NCI-H2227 (cell line): ENCODE results near the gene GPATCH2.
A peak's percentile ranks its signal among the peaks of the same experiment; 100 is the strongest.
"Not testable (repeated sequence)": the region's sequence is repeated elsewhere in the genome, so short reads cannot be mapped to it uniquely, and the experiment has no call there.

Source experiments
- DNase-seq: peaks from one replicate; lab custom pipeline; 2025; ENCODE audit not compliant: unreplicated experiment; lab: John Stamatoyannopoulos, UW

Gene GPATCH2

DNA sequence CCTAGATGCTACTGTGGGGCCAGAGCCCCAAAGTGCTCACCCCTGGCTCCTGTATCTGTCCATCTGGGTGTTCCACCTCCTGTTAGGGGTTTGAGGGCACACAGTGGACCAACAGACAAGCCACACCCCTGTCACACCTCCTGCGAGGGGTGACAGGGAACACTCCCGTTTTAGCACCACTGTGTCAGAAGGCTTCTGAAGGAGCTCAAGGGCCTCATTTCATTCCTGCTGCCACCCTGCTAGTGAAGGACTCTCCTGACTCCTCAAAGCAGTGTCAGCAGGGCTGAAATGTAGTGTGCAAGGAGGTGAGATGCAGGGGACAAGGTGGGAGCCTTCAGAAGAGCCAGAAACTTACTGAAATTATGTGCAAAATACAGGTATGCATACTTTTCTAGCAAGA lies 174.6 kb downstream of the GPATCH2 start:
- DNase-seq: no peak

DNA sequence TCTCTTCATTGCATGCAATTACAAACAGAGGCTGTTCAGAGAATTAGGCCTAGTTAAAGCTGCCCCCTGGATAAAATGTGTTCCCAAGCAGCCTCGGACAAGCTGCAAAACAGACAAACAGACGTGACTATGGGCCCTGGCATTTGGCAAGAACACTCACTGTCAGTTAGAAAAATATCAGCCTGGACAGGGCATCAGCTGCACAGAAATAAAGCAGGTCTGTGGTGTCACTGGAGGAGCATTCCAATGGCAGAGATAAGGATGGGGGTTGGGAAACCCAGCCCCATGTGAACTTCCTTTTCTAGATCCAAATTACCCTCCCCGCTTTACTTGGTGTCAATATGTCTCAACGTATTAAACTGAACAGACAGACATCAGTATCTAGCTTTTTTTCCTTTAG lies 177.1 kb downstream of the GPATCH2 start:
- DNase-seq: no peak

DNA sequence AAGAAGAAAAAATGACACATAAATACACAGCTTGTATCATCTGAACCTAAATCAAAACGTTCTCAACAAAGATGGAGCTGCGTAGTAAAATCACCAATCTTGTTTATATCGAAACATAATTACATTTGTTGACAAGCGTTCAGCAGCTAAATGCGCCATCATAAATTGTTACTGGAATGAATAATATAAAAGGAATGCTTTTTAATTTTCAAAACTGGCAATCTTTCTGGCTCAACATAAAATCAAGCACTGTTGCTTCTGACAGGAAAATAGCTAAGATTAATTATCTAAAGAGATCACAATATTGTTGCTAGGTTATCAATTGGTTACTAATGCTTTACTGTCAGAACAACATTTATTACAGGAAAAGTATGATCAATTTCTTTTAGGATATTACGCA lies 181.5 kb downstream of the GPATCH2 start:
- DNase-seq: no peak

DNA sequence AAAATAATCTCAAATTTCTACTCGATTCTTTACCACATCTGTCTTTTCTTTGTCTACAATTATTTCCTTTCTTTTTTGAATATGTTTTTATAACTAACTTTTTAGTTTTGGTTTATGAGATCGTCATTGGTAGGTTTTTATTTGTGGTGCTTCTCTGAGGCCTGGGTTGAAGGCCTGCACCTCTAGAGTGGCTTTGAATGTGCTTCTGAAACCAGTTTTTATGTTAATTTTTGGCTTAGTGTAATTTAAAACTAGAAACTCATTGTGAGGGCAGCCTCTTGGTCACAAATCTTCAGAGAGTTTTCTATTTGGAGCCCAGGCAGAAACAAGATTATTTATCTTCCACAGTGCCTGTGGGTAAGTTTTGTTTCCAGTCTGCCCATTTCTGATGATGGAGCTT lies 187.0 kb downstream of the GPATCH2 start:
- DNase-seq: no peak

DNA sequence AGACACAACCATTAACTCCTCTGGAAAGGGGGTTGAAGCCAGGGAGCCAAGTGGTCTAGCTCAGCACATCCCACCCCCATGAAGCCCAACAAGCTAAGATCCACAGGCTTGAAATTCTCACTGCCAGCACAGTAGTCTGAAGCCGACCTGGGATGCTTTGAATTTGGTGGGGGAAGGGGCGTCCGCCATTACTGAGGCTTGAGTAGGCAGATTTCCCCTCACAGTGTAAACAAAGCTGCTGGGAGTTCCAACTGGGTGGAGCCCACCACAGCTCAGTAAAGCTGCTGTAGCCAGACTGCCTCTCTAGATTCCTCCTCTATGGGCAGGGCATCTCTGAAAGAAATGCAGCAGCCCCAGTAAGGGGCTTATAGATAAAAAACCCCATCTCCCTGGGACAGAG lies 193.5 kb downstream of the GPATCH2 start:
- DNase-seq: no peak

DNA sequence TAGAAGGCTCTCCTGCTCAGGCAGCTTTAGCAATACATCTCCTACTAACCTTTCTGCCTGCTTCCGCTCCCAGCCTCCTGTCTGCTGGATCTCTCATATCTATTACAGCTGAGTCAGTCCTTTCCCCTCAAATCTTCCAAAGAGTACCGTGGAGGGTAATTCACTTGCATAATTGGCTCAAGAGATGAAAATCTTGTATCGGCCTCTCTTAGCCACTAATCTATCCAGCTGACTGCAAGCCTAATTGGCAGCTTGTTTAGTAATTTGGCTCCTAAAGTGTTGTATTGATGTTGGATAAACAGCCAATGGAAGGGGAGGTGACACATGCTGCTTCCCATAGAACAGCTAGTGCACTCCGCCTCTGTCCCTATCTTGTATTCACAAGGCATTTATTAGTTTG lies 195.7 kb downstream of the GPATCH2 start:
- peak; percentile 52 for DNase-seq

DNA sequence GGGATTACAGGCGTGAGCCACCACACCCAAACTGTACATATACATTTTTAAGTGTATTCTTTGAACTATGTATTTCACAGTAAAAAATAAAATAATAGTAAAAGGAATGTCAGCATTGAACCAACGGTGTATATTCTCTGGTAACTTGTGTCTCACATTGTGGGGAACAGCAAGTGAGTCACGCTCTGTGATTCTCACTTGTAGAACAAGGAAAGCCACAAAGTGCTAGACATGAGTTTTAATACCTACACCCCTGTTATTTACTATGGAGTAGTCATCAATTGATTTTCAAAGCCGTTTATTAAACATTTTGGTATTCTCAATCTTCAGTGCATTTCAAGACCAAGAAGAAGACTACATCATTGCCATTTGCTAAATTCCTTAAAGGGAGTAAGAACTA lies 197.2 kb downstream of the GPATCH2 start:
- DNase-seq: no peak

DNA sequence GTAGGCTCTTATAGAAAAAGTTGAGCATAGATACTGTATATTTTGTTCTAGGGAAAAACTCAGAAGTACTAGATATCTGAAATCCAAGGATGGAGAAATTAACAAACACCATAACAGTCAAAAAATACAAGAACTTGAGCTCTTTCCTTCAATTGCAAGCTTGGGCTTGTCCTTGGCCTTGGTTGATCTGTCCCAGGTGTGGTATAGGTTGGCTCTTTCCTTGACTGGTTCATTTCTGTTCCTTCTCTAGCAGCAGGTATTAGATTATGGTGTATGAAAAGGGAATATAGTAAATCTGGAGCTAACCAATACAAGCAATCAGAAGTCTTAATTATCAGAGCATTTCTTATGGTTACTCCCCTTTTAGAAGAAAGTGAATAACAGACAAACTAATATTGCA lies 198.6 kb downstream of the GPATCH2 start:
- DNase-seq: no peak

DNA sequence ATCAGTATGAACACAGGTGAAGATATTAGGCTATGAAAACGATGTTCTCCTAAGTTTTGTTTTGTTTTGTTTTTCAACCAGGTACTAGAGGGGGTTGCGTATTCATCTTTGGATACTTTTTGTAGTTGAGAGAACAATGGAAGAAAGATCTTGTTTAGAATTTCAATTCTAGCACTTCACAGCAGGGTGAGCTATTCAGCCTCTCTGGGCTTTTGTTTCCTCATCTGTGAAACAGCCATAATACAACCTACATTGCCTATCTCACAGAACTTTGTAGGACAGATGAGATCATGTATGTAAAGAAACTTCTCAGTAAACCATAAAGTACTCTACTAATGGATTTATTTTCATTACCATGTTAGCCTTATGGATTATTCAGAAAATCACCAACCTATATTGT lies 199.5 kb downstream of the GPATCH2 start:
- no peak for DNase-seq

DNA sequence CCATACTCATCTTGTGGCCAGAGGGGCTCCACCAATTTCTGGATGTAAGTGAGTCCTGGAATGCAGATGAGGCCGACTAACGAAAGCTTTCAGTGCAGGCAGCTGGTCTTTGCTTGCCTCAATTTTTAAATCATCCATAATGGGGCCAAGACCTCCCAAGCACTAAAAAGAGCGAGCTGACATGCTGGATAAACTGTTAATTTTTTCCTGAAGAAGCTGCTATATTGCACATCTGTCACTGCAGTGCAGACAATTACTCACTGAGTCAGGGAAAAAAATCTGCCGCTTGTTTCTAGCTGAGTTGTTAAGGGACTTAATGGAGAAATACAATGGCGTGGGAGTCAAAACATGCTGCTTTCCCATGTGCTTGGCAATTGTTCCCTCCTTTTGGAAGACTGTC lies 205.5 kb downstream of the GPATCH2 start:
- DNase-seq: peak; percentile 47

DNA sequence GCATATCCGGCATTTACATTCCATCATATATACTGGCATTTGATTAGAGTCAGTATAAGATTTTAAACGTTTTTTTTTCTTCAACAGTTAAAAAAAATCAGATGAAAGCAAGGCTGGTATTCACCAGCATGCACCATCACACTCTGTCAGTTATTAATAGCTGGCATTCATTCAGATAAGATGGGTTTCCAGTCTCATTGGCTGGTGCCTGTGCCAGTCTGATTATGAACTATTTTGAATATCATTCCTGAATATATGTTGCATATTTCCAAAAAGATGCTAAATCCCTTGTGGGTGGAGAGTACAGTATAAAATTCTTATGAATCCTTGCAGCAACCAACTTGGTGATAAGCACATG lies 211.7 kb downstream of the GPATCH2 start:
- no peak for DNase-seq

DNA sequence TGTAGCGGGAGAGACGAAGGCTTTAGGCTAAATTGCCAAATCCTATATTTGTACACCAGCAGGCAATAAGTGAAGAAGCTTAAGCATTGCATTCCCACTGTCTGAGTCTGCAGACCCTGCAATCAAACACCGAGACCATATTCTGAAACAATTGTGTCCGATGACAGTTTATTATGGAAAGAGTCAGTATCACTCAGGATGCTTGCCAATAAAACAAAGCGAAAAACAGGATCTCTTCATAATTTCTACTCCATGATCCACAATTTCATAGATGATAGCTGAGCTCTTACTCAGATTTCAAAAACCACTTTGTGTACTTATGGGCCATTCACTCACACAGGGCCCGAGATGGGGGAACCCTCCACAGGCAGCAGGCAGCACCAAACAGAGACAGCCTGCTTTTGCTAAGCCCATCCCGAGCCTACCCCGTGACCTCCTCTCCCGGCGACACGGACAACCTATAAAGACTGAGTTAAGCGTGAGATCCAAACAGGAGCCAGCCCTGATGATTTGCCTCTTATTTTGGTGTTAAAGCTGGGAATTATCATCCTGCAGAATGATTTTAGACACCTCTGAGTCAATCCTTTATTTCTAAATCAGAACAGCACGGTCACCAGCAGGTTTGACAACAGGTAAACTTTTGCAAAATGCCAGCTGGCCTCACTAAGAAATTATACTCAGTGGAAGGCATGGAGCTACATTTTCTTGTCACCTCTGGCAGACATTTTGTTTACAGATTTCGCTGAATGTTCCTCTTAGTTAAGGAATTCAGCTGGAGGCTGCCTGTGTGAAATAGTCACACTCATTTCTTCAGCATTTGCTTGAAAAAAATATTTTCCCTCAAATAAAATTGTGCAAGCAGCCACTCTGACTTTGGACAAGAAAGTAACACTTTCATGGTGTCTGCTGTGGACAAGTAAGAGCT lies 212.4 kb downstream of the GPATCH2 start:
- DNase-seq: no peak

DNA sequence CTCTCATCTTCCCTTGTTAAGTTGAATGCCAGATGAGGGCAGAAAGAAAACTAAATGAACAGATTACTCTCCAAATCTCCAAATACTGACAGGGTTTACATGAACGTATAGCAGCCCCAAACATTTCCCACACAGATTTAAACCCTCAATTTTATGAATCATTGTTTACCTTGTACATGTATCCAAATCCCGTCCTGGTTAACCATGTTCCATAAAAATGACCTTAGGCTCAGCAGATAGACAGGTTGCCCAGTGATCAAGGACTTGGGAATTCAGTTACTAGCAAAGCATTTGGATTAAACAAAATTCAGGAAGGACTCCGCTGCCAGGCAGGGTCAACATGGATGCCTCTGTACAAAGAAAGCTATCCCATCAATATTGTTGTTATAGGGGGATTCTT lies 213.5 kb downstream of the GPATCH2 start:
- no peak for DNase-seq

DNA sequence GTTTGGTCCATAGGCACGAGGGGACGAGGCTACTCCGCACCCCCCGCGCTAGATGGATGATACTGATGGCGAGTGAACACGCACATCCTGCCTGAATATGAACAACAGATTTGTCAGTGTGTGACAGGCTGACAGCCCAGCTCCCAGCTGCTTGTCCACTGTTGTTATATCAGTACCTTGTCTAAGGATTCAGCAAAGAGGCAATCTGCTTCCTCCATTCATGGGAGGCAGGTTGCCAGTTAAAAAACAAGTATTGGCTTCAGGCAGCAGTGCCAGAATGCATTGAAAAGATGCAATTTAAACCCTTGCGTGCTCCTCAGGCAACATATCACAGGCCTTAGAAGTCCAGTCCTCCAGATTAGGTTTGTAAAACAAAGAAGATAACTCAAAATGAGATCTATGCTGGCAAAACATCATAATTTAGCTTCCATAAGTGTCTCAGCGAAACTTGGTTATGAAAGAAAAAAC lies 223.3 kb downstream of the GPATCH2 start:
- peak; percentile 18 for DNase-seq

DNA sequence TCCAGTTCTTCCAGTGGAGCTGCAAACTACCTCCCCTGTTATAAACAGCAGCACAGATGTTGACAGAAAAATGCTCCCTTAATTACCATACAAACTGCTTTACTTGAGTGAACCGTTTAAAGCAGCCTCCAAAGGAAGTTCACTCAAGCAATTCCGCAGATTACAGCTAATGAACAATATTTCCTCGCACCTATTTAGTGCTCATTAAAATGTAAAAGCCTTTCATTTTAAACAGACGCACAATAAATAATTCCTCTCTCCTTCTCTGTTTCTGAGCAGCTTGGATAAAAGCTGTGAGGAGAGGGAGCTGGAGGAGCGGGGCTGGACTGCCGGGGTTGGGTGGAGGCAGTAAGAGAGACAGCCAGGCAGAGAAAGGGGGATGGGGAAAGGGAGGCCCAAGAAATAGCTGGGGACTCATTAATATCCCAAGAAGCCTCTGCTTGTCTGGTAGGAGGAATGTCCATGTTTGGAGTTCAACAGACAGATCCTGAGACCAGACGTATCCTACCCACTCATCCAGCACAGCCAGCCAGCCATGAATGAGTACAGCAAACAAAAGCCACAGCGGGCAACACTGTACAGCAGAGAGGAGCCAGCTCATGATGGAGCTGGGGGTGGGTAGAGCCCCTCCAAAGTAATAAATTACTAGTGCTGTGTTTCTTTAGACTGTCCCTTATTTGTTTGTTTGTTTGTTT lies 227.7 kb downstream of the GPATCH2 start:
- no peak for DNase-seq

DNA sequence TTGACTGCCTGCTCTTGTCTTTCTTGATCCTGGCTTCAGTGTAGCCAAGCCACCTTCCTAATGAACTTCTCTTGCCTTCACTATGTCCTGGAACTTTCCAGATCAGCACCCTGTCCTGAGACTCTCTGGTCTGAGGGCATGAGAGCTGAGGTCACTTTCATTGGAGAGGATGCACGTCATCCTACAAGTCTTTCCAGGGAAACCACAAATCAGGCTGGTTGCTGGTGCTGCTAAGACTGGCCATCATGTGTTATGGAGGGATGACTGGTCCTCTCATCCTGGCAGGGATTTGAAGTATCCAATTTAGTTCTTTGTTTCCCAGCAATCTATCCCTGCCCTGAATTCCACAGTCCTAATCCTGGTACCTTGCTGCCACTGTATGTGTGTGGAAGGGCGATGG lies 228.6 kb downstream of the GPATCH2 start:
- DNase-seq: no peak

DNA sequence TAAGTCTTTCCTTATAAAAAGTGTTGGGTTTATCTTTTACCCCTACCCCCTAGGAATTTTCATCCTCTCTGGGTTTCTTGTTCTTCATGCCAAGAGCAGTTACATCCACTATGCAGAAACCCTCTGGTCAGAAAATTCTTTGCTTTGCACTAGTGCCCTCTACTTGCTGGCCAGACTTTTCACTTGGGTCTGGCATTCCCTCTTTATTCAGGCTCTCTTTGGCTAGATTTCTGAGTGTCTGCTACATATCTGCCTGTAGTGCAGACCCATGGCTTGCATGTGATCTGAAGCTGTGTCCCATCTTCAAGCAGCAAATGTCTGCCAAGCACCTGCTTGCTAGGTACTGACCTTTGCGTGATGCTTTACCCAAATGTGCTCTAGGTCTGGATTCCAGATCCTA lies 237.0 kb downstream of the GPATCH2 start:
- DNase-seq: no peak

DNA sequence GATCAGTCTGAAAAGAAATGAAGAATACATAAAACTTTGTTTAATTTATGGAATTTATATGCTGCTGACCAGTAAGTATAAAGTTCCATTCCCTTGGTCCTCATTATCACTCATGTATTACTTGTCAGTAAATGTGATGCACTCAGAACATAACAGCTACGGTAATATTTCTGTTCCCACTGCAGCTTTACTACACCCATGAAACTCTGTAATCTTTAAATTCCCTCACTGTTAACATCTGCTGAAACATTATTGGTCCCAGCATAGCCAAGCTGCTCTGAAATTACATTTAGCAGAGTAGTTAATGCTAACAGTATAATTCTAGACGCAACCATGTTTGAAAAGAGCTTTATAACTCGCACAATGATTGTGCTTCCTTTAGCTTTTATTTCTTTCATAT lies 238.4 kb downstream of the GPATCH2 start:
- no peak for DNase-seq

DNA sequence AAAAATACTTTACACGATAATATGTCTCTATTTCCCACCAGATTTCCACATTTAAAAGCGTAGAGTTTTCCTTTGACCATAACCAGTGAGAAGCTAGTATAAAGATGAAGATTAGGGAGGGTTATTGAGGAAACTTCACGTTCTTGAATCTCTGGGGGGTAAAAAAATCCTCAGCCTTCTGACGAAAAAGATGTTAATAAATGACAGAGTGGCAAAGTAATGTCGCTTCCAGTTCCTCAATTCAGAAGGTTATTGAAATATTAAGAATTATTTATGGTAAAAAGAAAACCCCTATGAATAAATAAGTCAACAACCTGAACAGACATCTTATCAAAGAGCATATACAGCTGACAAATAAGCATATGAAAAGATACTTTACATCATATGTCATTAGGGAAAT lies 241.0 kb downstream of the GPATCH2 start:
- DNase-seq: no peak

DNA sequence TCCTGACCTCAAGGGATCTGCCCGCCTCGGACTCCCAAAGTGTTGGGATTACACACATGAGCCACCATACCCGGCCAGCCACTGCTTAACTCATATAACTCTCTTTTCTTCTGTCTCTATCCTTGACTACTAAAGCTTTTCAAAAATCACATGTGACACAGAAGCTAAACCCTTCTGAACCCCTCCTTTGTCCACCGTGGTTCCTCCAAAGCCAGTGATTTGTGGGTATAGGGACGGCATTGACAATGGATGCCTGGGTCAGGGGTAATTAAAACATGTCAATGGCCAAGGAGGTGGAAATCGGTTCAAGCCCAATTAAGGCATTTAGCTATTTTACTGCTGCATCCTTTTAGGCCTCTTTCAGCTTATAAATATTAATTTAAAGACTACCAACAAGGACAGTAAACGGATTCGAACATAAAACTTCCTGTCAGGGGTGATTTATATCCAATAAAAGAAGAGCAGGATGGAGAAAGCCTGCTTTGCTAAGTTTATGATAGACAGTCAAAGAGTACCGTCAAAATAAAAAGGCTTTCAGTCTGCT lies 242.3 kb downstream of the GPATCH2 start:
- DNase-seq: no peak

DNA sequence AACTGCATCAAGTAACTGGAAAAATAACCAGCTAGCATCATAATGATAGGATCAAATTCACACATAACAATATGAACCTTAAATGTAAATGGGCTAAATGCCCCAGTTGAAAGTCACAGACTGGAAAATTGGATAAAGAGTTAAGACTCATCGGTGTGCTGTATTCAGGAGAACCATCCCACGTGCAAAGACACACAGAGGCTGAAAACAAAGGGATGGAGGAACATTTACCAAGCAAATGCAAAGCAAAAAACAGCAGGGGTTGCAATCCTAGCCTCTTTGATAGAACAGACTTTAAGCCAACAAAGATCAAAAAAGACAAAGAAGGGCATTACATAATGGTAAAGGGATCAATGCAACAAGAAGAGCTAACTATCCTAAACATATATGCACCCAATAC lies 249.1 kb downstream of the GPATCH2 start:
- DNase-seq: not testable (repeated sequence)

DNA sequence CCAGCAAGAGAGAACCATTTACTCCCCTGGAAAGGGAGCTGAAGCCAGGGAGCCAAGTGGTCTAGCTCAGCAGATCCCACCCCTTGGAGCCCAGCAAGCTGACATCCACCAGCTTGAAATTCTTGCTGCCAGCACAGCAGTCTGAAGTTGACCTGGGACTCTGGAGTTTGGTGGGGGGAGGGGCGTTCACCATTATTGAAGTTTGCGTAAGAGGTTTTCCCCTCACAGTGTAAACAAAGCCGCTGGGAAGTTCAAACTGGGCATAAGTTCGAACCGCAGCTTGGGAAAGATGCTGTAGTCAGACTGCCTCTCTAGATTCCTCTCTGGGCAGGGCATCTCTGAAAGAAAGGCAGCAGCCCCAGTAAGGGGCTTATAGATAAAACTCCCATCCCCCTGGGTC lies 251.1 kb downstream of the GPATCH2 start:
- not testable (repeated sequence) for DNase-seq
